Measurements from ENCODE around the gene TTC33. TPM values are rescaled to one million over a fixed set of nuclear protein-coding genes. Genes with fewer than 3 reads are reported as not detected.

TTC33 gene
- total RNA-seq, 2 donors from 2014 or later = 13.5 to 19.3 TPM

- no peak for DNase-seq
- Histone ChIP-seq H3K4me3 (ENCODE audit: low read length) (no peak overlapping the region), H3K4me1 (ENCODE audit: control insufficient read depth, insufficient read depth, low read length) (no peaks in the 10 kb centered on the region), H3K27ac (ENCODE audit: low read depth, low read length) (no peak overlapping the region), H3K27me3 (ENCODE audit: control insufficient read depth, insufficient read depth, low read length, poor library complexity, severe bottlenecking) (no peaks in the 10 kb centered on the region), H3K36me3 (ENCODE audit: control insufficient read depth, insufficient read depth, low read length) (no peaks in the 10 kb centered on the region), H3K9ac (ENCODE audit: extremely low read depth, low read length, poor library complexity, severe bottlenecking) (no peak overlapping the region), H3K9me3 (ENCODE audit: control insufficient read depth, low read length) (no peaks in the 10 kb centered on the region)
- Mint-ChIP-seq H3K27ac (no peak overlapping the region), H3K27me3 (ENCODE audit: insufficient read depth) (no peaks in the 10 kb centered on the region), H3K4me3 (no peak overlapping the region), H3K36me3 (ENCODE audit: low read depth) (no peaks in the 10 kb centered on the region), H3K4me1 (no peaks in the 10 kb centered on the region), H3K9me3 (no peaks in the 10 kb centered on the region)
- TF ChIP-seq CTCF (conservative IDR thresholded peaks at IDR 0.05) = no peak
- WGBS, 2 experiments (ENCODE audit: insufficient coverage in 1 of 2, insufficient read length in 1 of 2) = 84 to 89% methylated on average over 2 to 3 of the region's 3 CpGs
Observed at GRCh38 chr5:40475561-40475960, 280.2 kb downstream of the TTC33 start.

GRCh38 chr5:40474250-40474649, 281.5 kb downstream of the TTC33 start:
- no peaks in the 10 kb centered on the region for H3K36me3 Mint-ChIP-seq (ENCODE audit: low read depth)
- H3K4me1 Mint-ChIP-seq = no peaks in the 10 kb centered on the region
- DNase-seq = peak; percentile 77
- H3K27ac ChIP-seq (ENCODE audit: low read depth, low read length) = no peak overlapping the region
- no peaks in the 10 kb centered on the region for H3K9me3 ChIP-seq (ENCODE audit: control insufficient read depth, low read length)
- no peak overlapping the region for H3K4me3 ChIP-seq (ENCODE audit: low read length)
- WGBS, 2 experiments (ENCODE audit: insufficient coverage in 1 of 2, insufficient read length in 1 of 2) = 95 to 100% methylated on average over 1 to 2 of the region's 2 CpGs
- H3K9ac ChIP-seq (ENCODE audit: extremely low read depth, low read length, poor library complexity, severe bottlenecking) = no peak overlapping the region
- no peaks in the 10 kb centered on the region for H3K27me3 Mint-ChIP-seq (ENCODE audit: insufficient read depth)
- no peaks in the 10 kb centered on the region for H3K9me3 Mint-ChIP-seq
- no peaks in the 10 kb centered on the region for H3K27me3 ChIP-seq (ENCODE audit: control insufficient read depth, insufficient read depth, low read length, poor library complexity, severe bottlenecking)
- H3K4me1 ChIP-seq (ENCODE audit: control insufficient read depth, insufficient read depth, low read length) = no peaks in the 10 kb centered on the region
- no peak overlapping the region for H3K27ac Mint-ChIP-seq
- TF ChIP-seq CTCF (conservative IDR thresholded peaks at IDR 0.05) = peak; percentile 24
- H3K36me3 ChIP-seq (ENCODE audit: control insufficient read depth, insufficient read depth, low read length) = no peaks in the 10 kb centered on the region
- H3K4me3 Mint-ChIP-seq = no peak overlapping the region

- 87% methylated on average over 1 of the region's 1 CpG; no CpG with 5 or more reads in 1 of the 2 experiments for WGBS, 2 experiments (ENCODE audit: insufficient coverage in 1 of 2, insufficient read length in 1 of 2)
- Mint-ChIP-seq H3K4me3 (no peak overlapping the region), H3K36me3 (ENCODE audit: low read depth) (no peaks in the 10 kb centered on the region)
Observed at GRCh38 chr5:40465416-40465815, 290.3 kb downstream of the TTC33 start.

More at GRCh38 chr5:40465416-40465815, 290.3 kb downstream of the TTC33 start:
- no peaks in the 10 kb centered on the region for H3K4me1 ChIP-seq (ENCODE audit: control insufficient read depth, insufficient read depth, low read length)
- no peaks in the 10 kb centered on the region for H3K36me3 ChIP-seq (ENCODE audit: control insufficient read depth, insufficient read depth, low read length)
- Mint-ChIP-seq H3K27me3 (ENCODE audit: insufficient read depth) (no peaks in the 10 kb centered on the region), H3K9me3 (no peaks in the 10 kb centered on the region), H3K27ac (no peak overlapping the region), H3K4me1 (no peaks in the 10 kb centered on the region)
- DNase-seq = no peak
- H3K4me3 ChIP-seq (ENCODE audit: low read length) = no peak overlapping the region
- TF ChIP-seq CTCF (conservative IDR thresholded peaks at IDR 0.05) = no peak
- no peaks in the 10 kb centered on the region for H3K27me3 ChIP-seq (ENCODE audit: control insufficient read depth, insufficient read depth, low read length, poor library complexity, severe bottlenecking)
- H3K27ac ChIP-seq (ENCODE audit: low read depth, low read length) = no peak overlapping the region
- no peak overlapping the region for H3K9ac ChIP-seq (ENCODE audit: extremely low read depth, low read length, poor library complexity, severe bottlenecking)
- H3K9me3 ChIP-seq (ENCODE audit: control insufficient read depth, low read length) = no peaks in the 10 kb centered on the region

All from endodermal cell (in vitro differentiated cells).